Measurements from ENCODE around the gene BSPRY.

GRCh38 chr9:113349066-113349444 is 286 bp upstream of the BSPRY start:
- TF ChIP-seq, protein P1, sequence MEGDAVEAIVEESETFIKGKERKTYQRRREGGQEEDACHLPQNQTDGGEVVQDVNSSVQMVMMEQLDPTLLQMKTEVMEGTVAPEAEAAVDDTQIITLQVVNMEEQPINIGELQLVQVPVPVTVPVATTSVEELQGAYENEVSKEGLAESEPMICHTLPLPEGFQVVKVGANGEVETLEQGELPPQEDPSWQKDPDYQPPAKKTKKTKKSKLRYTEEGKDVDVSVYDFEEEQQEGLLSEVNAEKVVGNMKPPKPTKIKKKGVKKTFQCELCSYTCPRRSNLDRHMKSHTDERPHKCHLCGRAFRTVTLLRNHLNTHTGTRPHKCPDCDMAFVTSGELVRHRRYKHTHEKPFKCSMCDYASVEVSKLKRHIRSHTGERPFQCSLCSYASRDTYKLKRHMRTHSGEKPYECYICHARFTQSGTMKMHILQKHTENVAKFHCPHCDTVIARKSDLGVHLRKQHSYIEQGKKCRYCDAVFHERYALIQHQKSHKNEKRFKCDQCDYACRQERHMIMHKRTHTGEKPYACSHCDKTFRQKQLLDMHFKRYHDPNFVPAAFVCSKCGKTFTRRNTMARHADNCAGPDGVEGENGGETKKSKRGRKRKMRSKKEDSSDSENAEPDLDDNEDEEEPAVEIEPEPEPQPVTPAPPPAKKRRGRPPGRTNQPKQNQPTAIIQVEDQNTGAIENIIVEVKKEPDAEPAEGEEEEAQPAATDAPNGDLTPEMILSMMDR (IDR thresholded peaks at IDR 0.05; ENCODE audit: borderline replicate concordance, extremely low read depth, low read length, poor library complexity, severe bottlenecking), result no peak
- TF ChIP-seq EZH2 (IDR thresholded peaks at IDR 0.05; ENCODE audit: borderline replicate concordance, low read depth, low read length, severe bottlenecking), result no peak

Measured in DND-41 (cell line).